HEK293 (cell line): ENCODE data around the gene ELAC1.

ENCODE experiments used
- HOXA7 ChIP-seq: sonication (generic); formaldehyde crosslinking; IDR thresholded peaks from 2 replicates; pipeline ENCODE4 v1.8.1; 2022; ENCODE audit warnings: missing genetic modification reagents, borderline replicate concordance
- PRDM6 ChIP-seq: fragments of 450-650 bp; formaldehyde crosslinking; IDR thresholded peaks from 2 replicates; pipeline ENCODE4 v1.5.1; 2017; ENCODE audit warnings: missing biosample characterization, missing genetic modification characterization
- SALL2 ChIP-seq: fragments of 450-650 bp; formaldehyde crosslinking; IDR thresholded peaks from 2 replicates; pipeline ENCODE4 v1.5.0; 2017; ENCODE audit warnings: missing biosample characterization, mild to moderate bottlenecking, missing genetic modification characterization, borderline replicate concordance
- ZBTB44 ChIP-seq: fragments of 450-650 bp; IDR thresholded peaks from 2 replicates; pipeline ENCODE4 v1.5.1; 2018; ENCODE audit warnings: missing biosample characterization, mild to moderate bottlenecking, missing genetic modification characterization
- ZNF211 ChIP-seq: fragments of 450-650 bp; formaldehyde crosslinking; IDR thresholded peaks from 2 replicates; pipeline ENCODE4 v1.5.1; 2016; ENCODE audit warnings: low read depth, missing biosample characterization, missing genetic modification characterization
- ZNF239 ChIP-seq: fragments of 450-650 bp; formaldehyde crosslinking; IDR thresholded peaks from 2 replicates; pipeline ENCODE4 v1.5.1; 2016; ENCODE audit warnings: missing biosample characterization, missing genetic modification characterization
- ZNF274 ChIP-seq, 2 experiments: fragments of 200-500 bp in 1 of 2; fragments of 450-650 bp in 1 of 2; sonication (Bioruptor generic) in 1 of 2; formaldehyde crosslinking in 1 of 2; IDR thresholded peaks; 2 replicates each; pipeline versions ENCODE4 v1.5.1 to v1.6.1; 2014 to 2016; ENCODE audit warnings: borderline replicate concordance in 1 of 2, inconsistent platforms in 1 of 2, low read length in 1 of 2, missing biosample characterization in 1 of 2, missing genetic modification characterization in 1 of 2
- ZNF76 ChIP-seq: fragments of 450-650 bp; formaldehyde crosslinking; IDR thresholded peaks from 2 replicates; pipeline ENCODE4; 2016; ENCODE audit warnings: low read depth, missing biosample characterization, missing genetic modification characterization, borderline replicate concordance
- TF ChIP-seq, protein P1 (sequence below): fragments of 450-650 bp; formaldehyde crosslinking; IDR thresholded peaks from 2 replicates; pipeline ENCODE4 v1.5.1; 2016; ENCODE audit warnings: missing biosample characterization, missing genetic modification characterization
- TF ChIP-seq, protein P2 (sequence below): fragments of 450-650 bp; formaldehyde crosslinking; optimal IDR thresholded peaks from 2 replicates; pipeline ENCODE3; 2016; ENCODE audit warnings: missing biosample characterization, mild to moderate bottlenecking, missing genetic modification characterization
- TF ChIP-seq, protein P3 (sequence below): fragments of 450-650 bp; formaldehyde crosslinking; IDR thresholded peaks from 2 replicates; pipeline ENCODE4 v1.5.1; 2016; ENCODE audit warnings: missing biosample characterization, missing genetic modification characterization

- no peak for TF ChIP-seq ZBTB44
- TF ChIP-seq, protein P1, sequence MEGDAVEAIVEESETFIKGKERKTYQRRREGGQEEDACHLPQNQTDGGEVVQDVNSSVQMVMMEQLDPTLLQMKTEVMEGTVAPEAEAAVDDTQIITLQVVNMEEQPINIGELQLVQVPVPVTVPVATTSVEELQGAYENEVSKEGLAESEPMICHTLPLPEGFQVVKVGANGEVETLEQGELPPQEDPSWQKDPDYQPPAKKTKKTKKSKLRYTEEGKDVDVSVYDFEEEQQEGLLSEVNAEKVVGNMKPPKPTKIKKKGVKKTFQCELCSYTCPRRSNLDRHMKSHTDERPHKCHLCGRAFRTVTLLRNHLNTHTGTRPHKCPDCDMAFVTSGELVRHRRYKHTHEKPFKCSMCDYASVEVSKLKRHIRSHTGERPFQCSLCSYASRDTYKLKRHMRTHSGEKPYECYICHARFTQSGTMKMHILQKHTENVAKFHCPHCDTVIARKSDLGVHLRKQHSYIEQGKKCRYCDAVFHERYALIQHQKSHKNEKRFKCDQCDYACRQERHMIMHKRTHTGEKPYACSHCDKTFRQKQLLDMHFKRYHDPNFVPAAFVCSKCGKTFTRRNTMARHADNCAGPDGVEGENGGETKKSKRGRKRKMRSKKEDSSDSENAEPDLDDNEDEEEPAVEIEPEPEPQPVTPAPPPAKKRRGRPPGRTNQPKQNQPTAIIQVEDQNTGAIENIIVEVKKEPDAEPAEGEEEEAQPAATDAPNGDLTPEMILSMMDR (tag by site-specific recombination) = no peak
- TF ChIP-seq ZNF239 (tag by site-specific recombination) = no peak
- TF ChIP-seq SALL2 (tag by site-specific recombination) = no peak
- no peak for TF ChIP-seq ZNF274 (IDR thresholded peaks at IDR 0.05; ENCODE audit: low read length)
- no peak for TF ChIP-seq ZNF274 (tag by site-specific recombination; IDR thresholded peaks at IDR 0.05; ENCODE audit: borderline replicate concordance)
- TF ChIP-seq, protein P2, sequence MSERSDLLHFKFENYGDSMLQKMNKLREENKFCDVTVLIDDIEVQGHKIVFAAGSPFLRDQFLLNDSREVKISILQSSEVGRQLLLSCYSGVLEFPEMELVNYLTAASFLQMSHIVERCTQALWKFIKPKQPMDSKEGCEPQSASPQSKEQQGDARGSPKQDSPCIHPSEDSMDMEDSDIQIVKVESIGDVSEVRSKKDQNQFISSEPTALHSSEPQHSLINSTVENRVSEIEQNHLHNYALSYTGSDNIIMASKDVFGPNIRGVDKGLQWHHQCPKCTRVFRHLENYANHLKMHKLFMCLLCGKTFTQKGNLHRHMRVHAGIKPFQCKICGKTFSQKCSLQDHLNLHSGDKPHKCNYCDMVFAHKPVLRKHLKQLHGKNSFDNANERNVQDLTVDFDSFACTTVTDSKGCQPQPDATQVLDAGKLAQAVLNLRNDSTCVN (tag by site-specific recombination) = no peak
- TF ChIP-seq, protein P3, sequence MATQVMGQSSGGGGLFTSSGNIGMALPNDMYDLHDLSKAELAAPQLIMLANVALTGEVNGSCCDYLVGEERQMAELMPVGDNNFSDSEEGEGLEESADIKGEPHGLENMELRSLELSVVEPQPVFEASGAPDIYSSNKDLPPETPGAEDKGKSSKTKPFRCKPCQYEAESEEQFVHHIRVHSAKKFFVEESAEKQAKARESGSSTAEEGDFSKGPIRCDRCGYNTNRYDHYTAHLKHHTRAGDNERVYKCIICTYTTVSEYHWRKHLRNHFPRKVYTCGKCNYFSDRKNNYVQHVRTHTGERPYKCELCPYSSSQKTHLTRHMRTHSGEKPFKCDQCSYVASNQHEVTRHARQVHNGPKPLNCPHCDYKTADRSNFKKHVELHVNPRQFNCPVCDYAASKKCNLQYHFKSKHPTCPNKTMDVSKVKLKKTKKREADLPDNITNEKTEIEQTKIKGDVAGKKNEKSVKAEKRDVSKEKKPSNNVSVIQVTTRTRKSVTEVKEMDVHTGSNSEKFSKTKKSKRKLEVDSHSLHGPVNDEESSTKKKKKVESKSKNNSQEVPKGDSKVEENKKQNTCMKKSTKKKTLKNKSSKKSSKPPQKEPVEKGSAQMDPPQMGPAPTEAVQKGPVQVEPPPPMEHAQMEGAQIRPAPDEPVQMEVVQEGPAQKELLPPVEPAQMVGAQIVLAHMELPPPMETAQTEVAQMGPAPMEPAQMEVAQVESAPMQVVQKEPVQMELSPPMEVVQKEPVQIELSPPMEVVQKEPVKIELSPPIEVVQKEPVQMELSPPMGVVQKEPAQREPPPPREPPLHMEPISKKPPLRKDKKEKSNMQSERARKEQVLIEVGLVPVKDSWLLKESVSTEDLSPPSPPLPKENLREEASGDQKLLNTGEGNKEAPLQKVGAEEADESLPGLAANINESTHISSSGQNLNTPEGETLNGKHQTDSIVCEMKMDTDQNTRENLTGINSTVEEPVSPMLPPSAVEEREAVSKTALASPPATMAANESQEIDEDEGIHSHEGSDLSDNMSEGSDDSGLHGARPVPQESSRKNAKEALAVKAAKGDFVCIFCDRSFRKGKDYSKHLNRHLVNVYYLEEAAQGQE (tag by site-specific recombination) = no peak
- no peak for TF ChIP-seq ZNF211 (tag by site-specific recombination)
- TF ChIP-seq PRDM6 (tag by site-specific recombination) = no peak
- no peak for TF ChIP-seq ZNF76 (tag by site-specific recombination)
- TF ChIP-seq HOXA7 (CRISPR knock-in tag) = no peak
These were observed 30.7 kb upstream of the ELAC1 start for GRCh38 chr18:50937183-50937582.
